Glutamatergic neuron (in vitro differentiated cells): ENCODE results near the gene UBE2D2. TPM values are rescaled to one million over a fixed set of nuclear protein-coding genes. Genes with fewer than 3 reads are reported as not detected.

ENCODE experiments used
- DNase-seq: peaks from one replicate; pipeline ENCODE4 v3.0.0; 2022
- H3K27ac Mint-ChIP-seq: one replicate; pipeline ENCODE4 v1.8.0; 2020; ENCODE audit warnings: mild to moderate bottlenecking, mixed read lengths, inconsistent platforms; ENCODE audit not compliant: unreplicated experiment
- H3K27me3 Mint-ChIP-seq: one replicate; pipeline ENCODE4 v1.8.0; 2020; ENCODE audit warnings: mild to moderate bottlenecking, moderate library complexity, mixed read lengths, inconsistent platforms; ENCODE audit not compliant: unreplicated experiment
- H3K36me3 Mint-ChIP-seq: one replicate; pipeline ENCODE4 v1.8.0; 2020; ENCODE audit warnings: mild to moderate bottlenecking, mixed read lengths, inconsistent platforms; ENCODE audit not compliant: unreplicated experiment
- H3K4me1 Mint-ChIP-seq: one replicate; pipeline ENCODE4 v1.8.0; 2020; ENCODE audit warnings: mild to moderate bottlenecking, low read depth, mixed read lengths, inconsistent platforms; ENCODE audit not compliant: unreplicated experiment
- H3K4me3 Mint-ChIP-seq: one replicate; pipeline ENCODE4 v1.8.0; 2020; ENCODE audit warnings: mild to moderate bottlenecking, mixed read lengths, inconsistent platforms; ENCODE audit not compliant: unreplicated experiment
- H3K9me3 Mint-ChIP-seq: one replicate; pipeline ENCODE4 v1.8.0; 2020; ENCODE audit warnings: mild to moderate bottlenecking, moderate library complexity, mixed read lengths, inconsistent platforms; ENCODE audit not compliant: unreplicated experiment
- CTCF ChIP-seq: fragments of 200-600 bp; sonication (generic); IDR thresholded peaks from one replicate; pipeline ENCODE4 v1.5.0; 2021; ENCODE audit not compliant: partially characterized antibody, unreplicated experiment
- total RNA-seq: library from RNA; stranded (reverse); fragmentation: NEBNext Ultra II Directional; extraction: Animal tissue kit (Norgen Biotek cat#: 25700); gene quantifications from one replicate; pipeline ENCODE4 v1.2.1, GENCODE V29; 2021; ENCODE audit not compliant: unreplicated experiment

The UBE2D2 gene
- total RNA-seq, 1 donor from 2014 or later: 188 TPM

DNA sequence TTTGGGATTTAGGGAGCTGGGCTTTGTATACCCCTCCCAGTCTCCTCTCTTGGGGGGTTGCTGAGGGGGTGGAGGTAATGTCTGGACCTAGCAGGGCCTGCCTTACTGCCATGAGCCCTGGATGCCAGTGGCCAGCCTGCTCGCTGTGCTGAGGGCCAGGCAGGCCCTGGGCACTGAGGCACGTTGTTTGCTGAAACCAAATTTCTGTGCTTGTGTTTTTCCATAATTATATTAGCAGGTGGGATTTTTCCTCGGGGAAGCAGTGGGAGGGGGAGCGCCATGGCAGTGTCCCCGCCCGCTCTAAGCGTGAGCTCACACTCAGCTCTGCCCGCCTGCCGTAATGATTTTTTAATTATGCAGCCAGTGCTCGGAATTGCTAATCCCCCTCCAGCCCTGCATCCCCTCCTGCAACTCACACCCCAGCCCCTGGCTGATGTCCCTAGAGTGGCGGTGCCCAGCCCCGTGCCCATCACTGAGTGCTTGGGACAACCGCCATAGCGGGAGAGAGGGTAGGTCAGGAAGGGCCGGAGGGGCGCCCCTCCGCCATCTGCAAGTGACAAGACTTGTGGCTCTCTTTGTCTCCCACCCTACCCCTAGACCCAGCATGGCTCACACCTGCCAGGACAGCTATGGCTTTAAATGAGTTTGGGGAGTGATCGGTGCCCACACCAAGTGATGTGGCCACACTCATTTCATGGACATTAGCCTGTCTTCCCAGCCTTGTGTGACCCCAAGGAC lies 108.0 kb downstream of the UBE2D2 start:
- Mint-ChIP-seq H3K27me3 (peaks cover 7% of the 10 kb centered on the region), H3K4me3 (peak overlapping the region; percentile 67), H3K36me3 (no peaks in the 10 kb centered on the region), H3K27ac (peak overlapping the region; percentile 75), H3K4me1 (peaks cover 42% of the 10 kb centered on the region), H3K9me3 (peaks cover 1% of the 10 kb centered on the region)
- TF ChIP-seq CTCF: no peak
- no peak for DNase-seq

DNA sequence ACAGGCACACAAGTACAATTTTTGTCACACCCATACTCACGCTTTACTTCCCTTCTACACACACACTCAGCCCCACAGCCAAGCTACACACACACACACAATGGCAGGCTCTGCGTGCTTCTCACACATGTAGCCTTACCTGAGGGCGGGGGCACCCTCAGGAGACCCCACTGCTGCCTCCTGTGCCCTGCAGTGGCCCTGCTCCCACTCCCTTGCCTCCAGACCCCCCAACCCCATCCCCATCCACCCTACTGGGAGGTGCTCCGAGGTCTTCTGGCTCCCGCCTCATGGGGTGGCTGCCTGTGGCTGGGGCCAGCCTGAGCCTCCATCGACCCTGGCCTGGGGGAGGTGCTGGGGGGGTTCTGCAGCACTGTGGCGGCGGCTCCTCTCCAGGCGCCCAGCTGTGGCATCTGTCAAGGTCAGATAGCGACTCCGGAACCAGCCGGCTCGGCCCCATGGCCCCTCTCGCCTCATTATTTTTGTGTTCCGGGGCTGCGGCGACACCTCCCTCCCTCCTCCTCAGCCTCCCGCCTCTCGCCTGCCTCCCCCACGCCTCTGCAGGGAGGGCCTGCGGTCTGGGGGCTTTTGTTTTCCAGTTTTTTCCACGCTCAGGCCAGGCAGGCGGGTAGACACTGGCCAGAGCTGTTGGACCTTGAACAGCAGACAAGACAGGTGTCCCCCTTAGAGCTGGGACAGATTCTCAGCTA lies 108.7 kb downstream of the UBE2D2 start:
- Mint-ChIP-seq H3K36me3 (no peaks in the 10 kb centered on the region), H3K9me3 (peaks cover 2% of the 10 kb centered on the region), H3K27ac (peak overlapping the region; percentile 83), H3K27me3 (peaks cover 6% of the 10 kb centered on the region), H3K4me1 (peaks cover 42% of the 10 kb centered on the region), H3K4me3 (peak overlapping the region; percentile 77)
- no peak for TF ChIP-seq CTCF
- peak; percentile 53 for DNase-seq

GRCh38 chr5:139670369-139671095 lies 109.4 kb downstream of the UBE2D2 start:
- H3K36me3 Mint-ChIP-seq: no peaks in the 10 kb centered on the region
- no peak for TF ChIP-seq CTCF
- DNase-seq: no peak
- peaks cover 6% of the 10 kb centered on the region for H3K27me3 Mint-ChIP-seq
- peak overlapping the region; percentile 77 for H3K4me3 Mint-ChIP-seq
- H3K27ac Mint-ChIP-seq: peak overlapping the region; percentile 83
- H3K9me3 Mint-ChIP-seq: peaks cover 7% of the 10 kb centered on the region
- H3K4me1 Mint-ChIP-seq: peaks cover 47% of the 10 kb centered on the region

DNA sequence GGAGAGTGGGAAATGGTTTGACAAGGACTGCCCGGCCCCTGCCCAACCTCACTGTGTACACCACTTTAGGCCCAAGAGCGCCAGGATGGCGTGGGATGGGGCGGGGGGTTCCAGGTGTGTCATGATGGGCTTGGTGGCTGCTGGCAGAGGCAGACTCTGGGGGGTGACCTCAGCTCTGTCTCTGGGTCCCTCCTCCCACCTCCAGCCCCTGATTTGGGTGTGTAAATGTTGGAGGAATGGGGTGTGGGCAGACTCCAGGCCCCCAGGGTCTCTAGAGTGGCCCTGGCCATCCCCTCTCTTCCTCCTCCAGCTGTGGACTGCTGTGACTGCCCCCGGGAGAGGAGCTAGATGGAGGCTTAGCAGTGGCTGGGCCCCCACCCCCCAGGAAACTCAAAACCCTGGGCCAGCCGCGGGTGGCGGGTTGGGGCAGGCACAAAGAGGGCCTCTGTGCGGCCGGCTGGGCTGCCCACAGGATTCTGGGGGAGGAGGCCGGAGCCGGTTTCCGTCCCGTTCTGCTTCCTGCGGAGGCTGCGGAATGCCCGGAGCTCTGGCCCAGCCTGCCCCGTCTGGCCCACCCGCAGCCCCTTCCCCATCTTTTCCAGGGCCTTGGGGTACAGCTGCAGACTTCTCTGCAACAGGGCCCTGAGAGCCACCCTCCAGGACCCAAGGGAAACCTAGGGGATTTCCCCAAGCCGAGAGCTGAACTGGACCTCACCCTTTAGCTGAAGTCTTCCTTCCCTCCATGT lies 110.1 kb downstream of the UBE2D2 start:
- Mint-ChIP-seq H3K27me3 (peaks cover 7% of the 10 kb centered on the region), H3K27ac (no peak overlapping the region), H3K36me3 (no peaks in the 10 kb centered on the region), H3K4me1 (peaks cover 45% of the 10 kb centered on the region), H3K4me3 (no peak overlapping the region), H3K9me3 (peaks cover 7% of the 10 kb centered on the region)
- no peak for DNase-seq
- no peak for TF ChIP-seq CTCF
